ENCODE measurements around the gene CD3E.

GRCh38 chr11:118339281-118339961 lies 34.9 kb downstream of the CD3E start:
- TF ChIP-seq, protein P1, sequence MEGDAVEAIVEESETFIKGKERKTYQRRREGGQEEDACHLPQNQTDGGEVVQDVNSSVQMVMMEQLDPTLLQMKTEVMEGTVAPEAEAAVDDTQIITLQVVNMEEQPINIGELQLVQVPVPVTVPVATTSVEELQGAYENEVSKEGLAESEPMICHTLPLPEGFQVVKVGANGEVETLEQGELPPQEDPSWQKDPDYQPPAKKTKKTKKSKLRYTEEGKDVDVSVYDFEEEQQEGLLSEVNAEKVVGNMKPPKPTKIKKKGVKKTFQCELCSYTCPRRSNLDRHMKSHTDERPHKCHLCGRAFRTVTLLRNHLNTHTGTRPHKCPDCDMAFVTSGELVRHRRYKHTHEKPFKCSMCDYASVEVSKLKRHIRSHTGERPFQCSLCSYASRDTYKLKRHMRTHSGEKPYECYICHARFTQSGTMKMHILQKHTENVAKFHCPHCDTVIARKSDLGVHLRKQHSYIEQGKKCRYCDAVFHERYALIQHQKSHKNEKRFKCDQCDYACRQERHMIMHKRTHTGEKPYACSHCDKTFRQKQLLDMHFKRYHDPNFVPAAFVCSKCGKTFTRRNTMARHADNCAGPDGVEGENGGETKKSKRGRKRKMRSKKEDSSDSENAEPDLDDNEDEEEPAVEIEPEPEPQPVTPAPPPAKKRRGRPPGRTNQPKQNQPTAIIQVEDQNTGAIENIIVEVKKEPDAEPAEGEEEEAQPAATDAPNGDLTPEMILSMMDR (IDR thresholded peaks at IDR 0.05) = no peak
- no peak for TF ChIP-seq POLR2A (IDR thresholded peaks at IDR 0.05)

Measured in adrenal gland (tissue), 5 donors.